Activated CD8-positive, alpha-beta T cell treated with anti-CD3 and anti-CD28 coated beads for 36 hours (primary cell): ENCODE results near the gene PTPRG. TPM values are rescaled to one million over a fixed set of nuclear protein-coding genes. Genes with fewer than 3 reads are reported as not detected.

Source experiments
- ATAC-seq: fragments of 200-7000 bp; cut with Tn5 transposase; one replicate; pipeline ENCODE4 v1.10.0; 2021; ENCODE audit warnings: mild to moderate bottlenecking, moderate library complexity
- CTCF ChIA-PET: fragments of 350-600 bp; sonication (Branson Sonifier 250); formaldehyde crosslinking; loops from one replicate; lab custom pipeline; 2021; ENCODE audit warnings: antibody characterized with exemption; lab: Charles Lee
- POLR2A ChIA-PET: fragments of 350-600 bp; sonication (Branson Sonifier 250); formaldehyde crosslinking; loops from one replicate; lab custom pipeline; 2021; ENCODE audit warnings: antibody characterized with exemption; lab: Charles Lee
- DNase-seq: peaks from one replicate; pipeline ENCODE4 v3.0.0-alpha.2; 2020
- H3K27ac Mint-ChIP-seq: one replicate; pipeline ENCODE4 v1.8.0; 2021; ENCODE audit warnings: mild to moderate bottlenecking, mixed read lengths
- H3K27me3 Mint-ChIP-seq: one replicate; pipeline ENCODE4 v1.8.0; 2021; ENCODE audit warnings: mixed read lengths
- H3K36me3 Mint-ChIP-seq: one replicate; pipeline ENCODE4 v1.8.0; 2021; ENCODE audit warnings: low read depth, mixed read lengths
- H3K4me1 Mint-ChIP-seq: one replicate; pipeline ENCODE4 v1.8.0; 2021; ENCODE audit warnings: low read depth, mixed read lengths
- H3K4me3 Mint-ChIP-seq: one replicate; pipeline ENCODE4 v1.8.0; 2021; ENCODE audit warnings: mild to moderate bottlenecking, moderate library complexity, mixed read lengths
- H3K9me3 Mint-ChIP-seq: one replicate; pipeline ENCODE4 v1.8.0; 2021; ENCODE audit warnings: mixed read lengths
- intact Hi-C: fragments of 100-400 bp; cut with micrococcal nuclease; formaldehyde crosslinking; loops from one replicate; pipeline ENCODE4 v1.10.0; 2022
- total RNA-seq, 2 experiments: library from RNA; stranded (reverse); gene quantifications; one replicate each; pipeline ENCODE4 v1.2.3, GENCODE V29; 2021
- TF ChIP-seq, protein P1 (sequence below): fragments of 200-600 bp; IDR thresholded peaks from one replicate; pipeline ENCODE4 v1.8.0; 2022; ENCODE audit warnings: antibody characterized with exemption, mild to moderate bottlenecking

Gene PTPRG
- total RNA-seq, 2 experiments from 2014 or later, result not detected

DNA sequence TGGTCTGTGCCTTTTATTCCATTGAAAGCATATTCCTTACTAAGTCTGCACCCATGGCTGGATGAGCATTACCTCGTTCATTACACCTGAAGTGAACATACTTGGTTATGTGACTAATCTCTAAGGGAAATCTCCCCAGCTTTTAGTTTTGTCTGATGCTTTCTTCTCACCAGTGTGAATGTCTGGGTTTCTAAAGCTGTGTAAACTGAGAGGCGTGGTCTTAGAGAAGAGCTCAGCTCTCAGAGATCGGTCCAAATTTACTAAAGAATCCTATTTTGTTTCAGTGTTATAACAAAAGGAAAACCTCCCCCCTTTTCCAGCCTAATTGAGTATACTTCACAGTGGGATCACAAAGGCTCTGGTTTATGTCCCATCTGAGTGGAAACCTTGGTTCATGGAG is 352.3 kb downstream of the PTPRG start:
- ChIA-PET POLR2A (no interaction called here), CTCF (no interaction called here)
- no peak overlapping the region for H3K4me3 Mint-ChIP-seq
- no peaks in the 10 kb centered on the region for H3K36me3 Mint-ChIP-seq
- H3K9me3 Mint-ChIP-seq, result no peaks in the 10 kb centered on the region
- peaks cover 1% of the 10 kb centered on the region for H3K27me3 Mint-ChIP-seq
- DNase-seq, result no peak
- no peak overlapping the region for H3K27ac Mint-ChIP-seq
- intact Hi-C loops, result no loop called here
- H3K4me1 Mint-ChIP-seq, result no peaks in the 10 kb centered on the region
- TF ChIP-seq, protein P1, sequence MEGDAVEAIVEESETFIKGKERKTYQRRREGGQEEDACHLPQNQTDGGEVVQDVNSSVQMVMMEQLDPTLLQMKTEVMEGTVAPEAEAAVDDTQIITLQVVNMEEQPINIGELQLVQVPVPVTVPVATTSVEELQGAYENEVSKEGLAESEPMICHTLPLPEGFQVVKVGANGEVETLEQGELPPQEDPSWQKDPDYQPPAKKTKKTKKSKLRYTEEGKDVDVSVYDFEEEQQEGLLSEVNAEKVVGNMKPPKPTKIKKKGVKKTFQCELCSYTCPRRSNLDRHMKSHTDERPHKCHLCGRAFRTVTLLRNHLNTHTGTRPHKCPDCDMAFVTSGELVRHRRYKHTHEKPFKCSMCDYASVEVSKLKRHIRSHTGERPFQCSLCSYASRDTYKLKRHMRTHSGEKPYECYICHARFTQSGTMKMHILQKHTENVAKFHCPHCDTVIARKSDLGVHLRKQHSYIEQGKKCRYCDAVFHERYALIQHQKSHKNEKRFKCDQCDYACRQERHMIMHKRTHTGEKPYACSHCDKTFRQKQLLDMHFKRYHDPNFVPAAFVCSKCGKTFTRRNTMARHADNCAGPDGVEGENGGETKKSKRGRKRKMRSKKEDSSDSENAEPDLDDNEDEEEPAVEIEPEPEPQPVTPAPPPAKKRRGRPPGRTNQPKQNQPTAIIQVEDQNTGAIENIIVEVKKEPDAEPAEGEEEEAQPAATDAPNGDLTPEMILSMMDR, result no peak
- ATAC-seq, result no peak

DNA sequence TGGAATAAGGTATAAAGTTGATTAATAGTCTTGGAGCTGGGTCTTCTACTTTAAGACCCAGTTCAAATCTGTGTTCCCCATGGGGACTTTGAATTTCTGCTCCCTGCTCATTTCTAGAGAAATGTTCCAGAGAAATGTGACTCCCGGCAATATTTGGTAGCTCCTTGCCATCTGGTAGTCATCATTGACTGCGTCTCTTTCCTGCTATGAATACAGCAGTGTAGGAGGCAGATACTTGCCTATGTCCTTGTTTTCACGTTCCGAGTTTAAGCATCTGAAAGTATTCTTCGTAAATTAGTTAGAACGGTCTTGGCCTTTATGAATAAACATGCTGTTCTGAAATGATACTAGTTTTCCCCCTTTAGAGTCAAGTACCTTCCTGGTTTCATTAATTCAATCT is 352.9 kb downstream of the PTPRG start:
- ChIA-PET POLR2A (no interaction called here), CTCF (interaction anchor here (1.3 kb wide), 1 partner anchor 384 kb away, joined by 3 read pairs; no protein-coding TSS in a partner anchor)
- ATAC-seq (no peak), DNase-seq (no peak)
- peaks cover 1% of the 10 kb centered on the region for H3K27me3 Mint-ChIP-seq
- H3K27ac Mint-ChIP-seq, result no peak overlapping the region
- intact Hi-C loops, result no loop called here
- H3K9me3 Mint-ChIP-seq, result no peaks in the 10 kb centered on the region
- H3K4me1 Mint-ChIP-seq, result no peaks in the 10 kb centered on the region
- TF ChIP-seq, protein P1, result no peak
- H3K36me3 Mint-ChIP-seq, result no peaks in the 10 kb centered on the region
- no peak overlapping the region for H3K4me3 Mint-ChIP-seq

DNA sequence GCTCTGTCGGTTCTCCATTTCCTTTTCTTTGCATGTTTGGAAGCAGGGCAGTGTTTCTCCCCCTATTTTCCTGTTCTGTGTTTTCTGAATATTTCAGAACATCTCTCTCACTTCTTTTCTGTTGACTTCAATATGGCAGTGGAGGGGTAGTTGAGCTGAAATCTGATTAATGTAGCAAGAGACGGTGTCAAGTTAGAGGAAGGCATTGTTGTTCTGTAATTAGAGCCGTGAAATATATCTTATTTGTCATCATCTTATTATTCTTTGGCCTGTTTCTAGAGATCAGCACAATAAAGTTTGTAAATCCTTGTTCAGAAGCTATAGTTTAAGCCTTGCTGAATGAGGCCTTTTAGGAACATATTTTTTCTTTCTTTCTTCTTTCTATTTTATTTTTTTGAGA is 353.9 kb downstream of the PTPRG start:
- Mint-ChIP-seq H3K4me3 (no peak overlapping the region), H3K9me3 (no peaks in the 10 kb centered on the region), H3K36me3 (no peaks in the 10 kb centered on the region), H3K27ac (no peak overlapping the region), H3K4me1 (no peaks in the 10 kb centered on the region), H3K27me3 (peaks cover 1% of the 10 kb centered on the region)
- ATAC-seq (no peak), DNase-seq (no peak)
- intact Hi-C loops, result no loop called here
- ChIA-PET POLR2A (no interaction called here), CTCF (interaction anchor here (1.3 to 2.3 kb wide), 2 partner anchors 21 to 385 kb away, joined by 3 to 7 read pairs; no protein-coding TSS in a partner anchor)
- TF ChIP-seq, protein P1, result no peak

DNA sequence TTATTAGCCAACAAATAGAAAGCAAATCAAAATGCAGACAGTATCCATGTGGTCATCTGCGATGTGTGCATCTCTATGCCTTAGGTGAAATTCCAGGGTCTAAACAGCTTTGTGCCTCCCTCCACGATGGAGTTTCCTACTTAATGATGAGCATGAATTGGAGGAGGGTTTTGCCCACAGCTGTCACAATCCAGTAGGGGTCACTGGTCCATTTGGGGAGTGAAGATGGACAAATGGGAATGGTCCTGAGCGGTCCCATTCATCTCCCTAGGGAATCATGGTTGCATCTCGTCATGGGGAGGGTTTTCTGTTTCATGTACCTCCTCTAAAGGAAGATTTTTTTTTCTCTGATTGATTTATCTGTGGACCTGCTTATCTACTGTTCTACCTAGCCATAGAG is 358.0 kb downstream of the PTPRG start:
- Mint-ChIP-seq H3K36me3 (no peaks in the 10 kb centered on the region), H3K27me3 (peaks cover under 1% of the 10 kb centered on the region), H3K4me3 (no peak overlapping the region), H3K4me1 (no peaks in the 10 kb centered on the region), H3K9me3 (no peaks in the 10 kb centered on the region), H3K27ac (no peak overlapping the region)
- ATAC-seq, result no peak
- DNase-seq, result no peak
- POLR2A ChIA-PET, result no interaction called here
- intact Hi-C loops, result no loop called here
- TF ChIP-seq, protein P1, result no peak
- CTCF ChIA-PET, result no interaction called here

DNA sequence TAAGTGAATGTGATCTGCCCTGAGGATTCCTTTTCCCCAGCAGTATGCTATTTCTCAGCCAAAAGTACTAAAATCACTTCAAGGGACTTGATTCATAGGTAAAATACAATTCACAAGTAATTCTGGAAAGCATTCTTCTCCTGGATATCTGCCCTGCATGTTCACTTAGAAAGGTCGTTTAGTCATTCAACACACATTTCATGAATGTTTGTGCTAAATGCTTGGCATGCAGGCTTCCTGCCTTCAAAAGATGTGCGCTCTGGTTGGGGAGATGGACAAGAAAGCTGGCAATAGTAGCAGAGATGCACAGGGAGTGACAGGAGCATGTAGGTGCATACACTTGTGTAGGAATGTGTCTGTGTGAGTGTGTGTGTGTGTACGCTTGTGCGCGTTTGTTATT is 360.7 kb downstream of the PTPRG start:
- Mint-ChIP-seq H3K9me3 (peaks cover 2% of the 10 kb centered on the region), H3K27ac (no peak overlapping the region), H3K36me3 (no peaks in the 10 kb centered on the region), H3K4me3 (no peak overlapping the region), H3K4me1 (no peaks in the 10 kb centered on the region), H3K27me3 (peaks cover 6% of the 10 kb centered on the region)
- intact Hi-C loops, result no loop called here
- TF ChIP-seq, protein P1, result no peak
- POLR2A ChIA-PET, result no interaction called here
- DNase-seq (no peak), ATAC-seq (no peak)
- CTCF ChIA-PET, result no interaction called here
